ENCODE measurements around the gene BEAN1.

DNA sequence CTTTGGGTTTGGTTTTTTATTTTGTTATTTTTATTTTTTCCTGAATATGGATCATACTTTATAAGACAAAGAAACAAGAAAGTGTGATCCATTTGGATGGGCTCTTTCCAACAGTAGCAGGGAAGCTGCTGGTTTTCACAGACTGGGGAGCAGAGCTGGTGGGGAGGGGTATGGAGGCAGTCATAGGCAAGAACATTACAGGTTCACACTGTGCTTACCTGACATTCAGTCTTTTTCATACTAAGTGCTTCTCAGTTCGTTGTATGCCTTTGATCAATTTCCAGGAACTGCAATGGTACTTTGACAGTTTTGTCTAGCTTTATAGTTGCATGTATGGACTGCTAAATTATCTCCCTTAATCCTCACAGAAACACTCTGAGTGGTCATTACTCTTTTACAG, 27.7 kb downstream of the BEAN1 start:
- TF ChIP-seq POLR2A (IDR thresholded peaks at IDR 0.05) = no peak
- TF ChIP-seq, protein P1, sequence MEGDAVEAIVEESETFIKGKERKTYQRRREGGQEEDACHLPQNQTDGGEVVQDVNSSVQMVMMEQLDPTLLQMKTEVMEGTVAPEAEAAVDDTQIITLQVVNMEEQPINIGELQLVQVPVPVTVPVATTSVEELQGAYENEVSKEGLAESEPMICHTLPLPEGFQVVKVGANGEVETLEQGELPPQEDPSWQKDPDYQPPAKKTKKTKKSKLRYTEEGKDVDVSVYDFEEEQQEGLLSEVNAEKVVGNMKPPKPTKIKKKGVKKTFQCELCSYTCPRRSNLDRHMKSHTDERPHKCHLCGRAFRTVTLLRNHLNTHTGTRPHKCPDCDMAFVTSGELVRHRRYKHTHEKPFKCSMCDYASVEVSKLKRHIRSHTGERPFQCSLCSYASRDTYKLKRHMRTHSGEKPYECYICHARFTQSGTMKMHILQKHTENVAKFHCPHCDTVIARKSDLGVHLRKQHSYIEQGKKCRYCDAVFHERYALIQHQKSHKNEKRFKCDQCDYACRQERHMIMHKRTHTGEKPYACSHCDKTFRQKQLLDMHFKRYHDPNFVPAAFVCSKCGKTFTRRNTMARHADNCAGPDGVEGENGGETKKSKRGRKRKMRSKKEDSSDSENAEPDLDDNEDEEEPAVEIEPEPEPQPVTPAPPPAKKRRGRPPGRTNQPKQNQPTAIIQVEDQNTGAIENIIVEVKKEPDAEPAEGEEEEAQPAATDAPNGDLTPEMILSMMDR (IDR thresholded peaks at IDR 0.05) = no peak

Measured in adrenal gland (tissue), 5 donors.